Keratinocyte (primary cell): ENCODE results near the gene DMPK. TPM values are rescaled to one million over a fixed set of nuclear protein-coding genes. Genes with fewer than 3 reads are reported as not detected.

Experiments
- DNase-seq: peaks from one replicate; pipeline ENCODE4 v3.0.0-alpha.2; 2011; ENCODE audit warnings: low read depth, missing footprints, low spot score
- FAIRE-seq: peaks from 2 replicates; lab custom pipeline; 2011; peaks lifted over from hg19 to GRCh38; lab: Jason Lieb, UNC
- H2AFZ ChIP-seq: 2 replicates; pipeline ENCODE4 v1.6.0; 2012; ENCODE audit warnings: low read length, control low read depth, inconsistent platforms; ENCODE audit not compliant: control insufficient read depth
- H3K27ac ChIP-seq: 2 replicates; pipeline ENCODE4 v1.5.1; 2011; ENCODE audit warnings: low read length; ENCODE audit not compliant: control insufficient read depth, insufficient read depth
- H3K27me3 ChIP-seq: 3 replicates; pipeline ENCODE4 v1.6.0; 2011; ENCODE audit warnings: low read length; ENCODE audit not compliant: control insufficient read depth, insufficient read depth; ENCODE audit errors: extremely low read depth
- H3K36me3 ChIP-seq, 2 experiments: 2 replicates in 1 of 2; 3 replicates in 1 of 2; pipeline ENCODE4 v1.5.1; 2011; ENCODE audit warnings: low read length in 2 of 2, mild to moderate bottlenecking in 1 of 2; ENCODE audit not compliant: control insufficient read depth in 2 of 2, insufficient read depth in 2 of 2; ENCODE audit errors: extremely low read depth in 1 of 2
- H3K4me1 ChIP-seq: 3 replicates; pipeline ENCODE4 v1.5.1; 2011; ENCODE audit warnings: low read length; ENCODE audit not compliant: control insufficient read depth, insufficient read depth; ENCODE audit errors: extremely low read depth
- H3K4me2 ChIP-seq: 3 replicates; pipeline ENCODE4 v1.6.0; 2011; ENCODE audit warnings: low read depth, low read length; ENCODE audit not compliant: control insufficient read depth, insufficient read depth; ENCODE audit errors: extremely low read depth
- H3K4me3 ChIP-seq, 3 experiments: fragments of 200-600 bp in 1 of 3; sonication (generic) in 1 of 3; 2 replicates in 2 of 3; 3 replicates in 1 of 3; pipeline ENCODE4 v1.5.1; 2011 to 2016; ENCODE audit warnings: low read length in 3 of 3, mild to moderate bottlenecking in 3 of 3, control low read depth in 2 of 3, inconsistent platforms in 1 of 3, low read depth in 1 of 3, mixed read lengths in 1 of 3, mixed run types in 1 of 3, moderate library complexity in 1 of 3; ENCODE audit not compliant: control insufficient read depth in 2 of 3, insufficient read depth in 2 of 3; ENCODE audit errors: extremely low read depth in 1 of 3
- H3K79me2 ChIP-seq: 2 replicates; pipeline ENCODE4 v1.6.0; 2012; ENCODE audit warnings: low read length; ENCODE audit not compliant: control insufficient read depth, insufficient read depth
- H3K9ac ChIP-seq: 3 replicates; pipeline ENCODE4 v1.6.0; 2011; ENCODE audit warnings: low read length; ENCODE audit not compliant: control insufficient read depth, insufficient read depth; ENCODE audit errors: extremely low read depth
- H3K9me1 ChIP-seq: 3 replicates; pipeline ENCODE4 v1.6.0; 2011; ENCODE audit warnings: low read length; ENCODE audit not compliant: control insufficient read depth, insufficient read depth; ENCODE audit errors: extremely low read depth
- H3K9me3 ChIP-seq: 2 replicates; pipeline ENCODE4 v1.5.1; 2012; ENCODE audit warnings: low read depth, low read length; ENCODE audit not compliant: control insufficient read depth
- H4K20me1 ChIP-seq: 3 replicates; pipeline ENCODE4 v1.6.0; 2011; ENCODE audit warnings: low read length; ENCODE audit not compliant: control insufficient read depth, insufficient read depth; ENCODE audit errors: extremely low read depth
- EZH2 ChIP-seq: IDR thresholded peaks from one replicate; pipeline ENCODE4 v1.6.1; 2012; ENCODE audit warnings: inconsistent platforms, mild to moderate bottlenecking, low read length, moderate library complexity
- dilution Hi-C: fragments of 300-500 bp; cut with MboI; formaldehyde crosslinking; loops from one replicate; pipeline ENCODE4 v1.7.0; 2020; ENCODE audit warnings: low sequenced_read_pairs; ENCODE audit not compliant: extremely low pct_ligation_motif_present
- polyA plus RNA-seq, 5 experiments: library from polyadenylated mRNA; depleted of rRNA in 3 of 5; stranded (reverse) in 3 of 5; stranded (forward) in 1 of 5; unstranded in 1 of 5; fragments of >200 nt; gene quantifications; 1 replicate in 1 of 5; 2 replicates in 3 of 5; 3 replicates in 1 of 5; pipeline versions ENCODE4 v1.2.1 to v1.2.3, GENCODE V29; 2011 to 2012; ENCODE audit warnings: missing spikeins in 2 of 5, low read depth in 1 of 5, low replicate concordance in 1 of 5
- TF ChIP-seq, protein P1 (sequence below), 3 experiments: IDR thresholded peaks in 1 of 3; conservative IDR thresholded peaks in 1 of 3; optimal IDR thresholded peaks in 1 of 3; 2 replicates in 2 of 3; 3 replicates in 1 of 3; pipeline versions ENCODE3 to v1.5.1; 2011; ENCODE audit warnings: low read length in 3 of 3, mild to moderate bottlenecking in 3 of 3, moderate library complexity in 2 of 3, control low read depth in 1 of 3, inconsistent platforms in 1 of 3; ENCODE audit not compliant: insufficient read depth in 2 of 3; ENCODE audit errors: extremely low read depth in 1 of 3

The DMPK gene
- polyA plus RNA-seq, 1 donor (not counting 4 experiments of a cell fraction or from before 2014, with no cell fraction given) = 7.0 TPM

DNA sequence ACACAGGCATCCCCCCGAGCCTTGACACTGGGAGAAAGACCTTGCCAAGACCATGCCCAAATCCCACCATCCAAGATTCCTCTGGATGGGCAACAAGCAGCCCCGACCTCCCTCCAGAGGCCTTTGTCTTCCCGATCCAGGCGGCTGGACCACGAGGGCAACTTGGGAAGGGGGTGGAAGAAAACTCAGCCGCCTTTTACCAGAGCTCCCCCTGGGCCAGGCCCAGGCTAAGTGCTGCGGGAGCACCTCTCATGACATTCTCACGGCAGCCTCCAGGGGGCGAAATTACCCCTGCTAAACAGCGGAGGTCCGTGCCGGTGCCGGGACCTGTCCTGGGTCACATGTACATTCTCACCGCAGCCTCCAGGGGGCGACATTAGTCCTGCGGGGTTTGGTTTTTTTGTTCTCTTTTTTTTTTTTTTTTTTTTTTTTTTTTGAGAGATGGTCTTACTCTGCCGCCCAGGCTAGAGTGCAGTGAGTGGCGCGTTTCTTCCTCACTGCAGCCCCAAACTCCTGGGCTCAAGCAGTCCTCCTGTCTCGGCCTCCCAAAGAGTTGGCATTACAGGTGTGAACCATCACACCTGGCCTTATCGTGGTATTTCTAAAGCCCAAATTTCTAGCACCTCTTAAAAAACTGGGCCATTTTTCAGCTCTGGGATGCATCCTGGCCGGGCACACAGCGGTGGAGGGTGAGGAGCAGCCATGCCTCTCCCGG, 34.9 kb upstream of the DMPK start:
- peaks cover 4 to 12% of the 10 kb centered on the region in 2 experiments for H3K36me3 ChIP-seq
- no peak overlapping the region for H3K4me3 ChIP-seq
- peaks cover 2% of the 10 kb centered on the region for H4K20me1 ChIP-seq
- H2AFZ ChIP-seq = no peak overlapping the region
- H3K27me3 ChIP-seq = no peaks in the 10 kb centered on the region
- peak overlapping the region; percentile 7 for H3K9ac ChIP-seq
- no peak for TF ChIP-seq EZH2
- TF ChIP-seq, protein P1, sequence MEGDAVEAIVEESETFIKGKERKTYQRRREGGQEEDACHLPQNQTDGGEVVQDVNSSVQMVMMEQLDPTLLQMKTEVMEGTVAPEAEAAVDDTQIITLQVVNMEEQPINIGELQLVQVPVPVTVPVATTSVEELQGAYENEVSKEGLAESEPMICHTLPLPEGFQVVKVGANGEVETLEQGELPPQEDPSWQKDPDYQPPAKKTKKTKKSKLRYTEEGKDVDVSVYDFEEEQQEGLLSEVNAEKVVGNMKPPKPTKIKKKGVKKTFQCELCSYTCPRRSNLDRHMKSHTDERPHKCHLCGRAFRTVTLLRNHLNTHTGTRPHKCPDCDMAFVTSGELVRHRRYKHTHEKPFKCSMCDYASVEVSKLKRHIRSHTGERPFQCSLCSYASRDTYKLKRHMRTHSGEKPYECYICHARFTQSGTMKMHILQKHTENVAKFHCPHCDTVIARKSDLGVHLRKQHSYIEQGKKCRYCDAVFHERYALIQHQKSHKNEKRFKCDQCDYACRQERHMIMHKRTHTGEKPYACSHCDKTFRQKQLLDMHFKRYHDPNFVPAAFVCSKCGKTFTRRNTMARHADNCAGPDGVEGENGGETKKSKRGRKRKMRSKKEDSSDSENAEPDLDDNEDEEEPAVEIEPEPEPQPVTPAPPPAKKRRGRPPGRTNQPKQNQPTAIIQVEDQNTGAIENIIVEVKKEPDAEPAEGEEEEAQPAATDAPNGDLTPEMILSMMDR (optimal IDR thresholded peaks at IDR 0.05 in 1 of 3, IDR thresholded peaks at IDR 0.05 in 1 of 3, conservative IDR thresholded peaks at IDR 0.05 in 1 of 3; ENCODE audit: extremely low read depth in 1 of 3, insufficient read depth in 2 of 3, low read length in 3 of 3) = peak; percentile 97 to 100 (median 98)
- peaks cover 22% of the 10 kb centered on the region for H3K4me1 ChIP-seq
- DNase-seq (peak; percentile 75), FAIRE-seq (peak; percentile 69)
- no peaks in the 10 kb centered on the region for H3K9me1 ChIP-seq
- H3K9me3 ChIP-seq = no peaks in the 10 kb centered on the region
- dilution Hi-C loops = no loop called here
- H3K79me2 ChIP-seq = no peaks in the 10 kb centered on the region
- H3K27ac ChIP-seq = no peak overlapping the region
- H3K4me2 ChIP-seq = no peak overlapping the region

DNA sequence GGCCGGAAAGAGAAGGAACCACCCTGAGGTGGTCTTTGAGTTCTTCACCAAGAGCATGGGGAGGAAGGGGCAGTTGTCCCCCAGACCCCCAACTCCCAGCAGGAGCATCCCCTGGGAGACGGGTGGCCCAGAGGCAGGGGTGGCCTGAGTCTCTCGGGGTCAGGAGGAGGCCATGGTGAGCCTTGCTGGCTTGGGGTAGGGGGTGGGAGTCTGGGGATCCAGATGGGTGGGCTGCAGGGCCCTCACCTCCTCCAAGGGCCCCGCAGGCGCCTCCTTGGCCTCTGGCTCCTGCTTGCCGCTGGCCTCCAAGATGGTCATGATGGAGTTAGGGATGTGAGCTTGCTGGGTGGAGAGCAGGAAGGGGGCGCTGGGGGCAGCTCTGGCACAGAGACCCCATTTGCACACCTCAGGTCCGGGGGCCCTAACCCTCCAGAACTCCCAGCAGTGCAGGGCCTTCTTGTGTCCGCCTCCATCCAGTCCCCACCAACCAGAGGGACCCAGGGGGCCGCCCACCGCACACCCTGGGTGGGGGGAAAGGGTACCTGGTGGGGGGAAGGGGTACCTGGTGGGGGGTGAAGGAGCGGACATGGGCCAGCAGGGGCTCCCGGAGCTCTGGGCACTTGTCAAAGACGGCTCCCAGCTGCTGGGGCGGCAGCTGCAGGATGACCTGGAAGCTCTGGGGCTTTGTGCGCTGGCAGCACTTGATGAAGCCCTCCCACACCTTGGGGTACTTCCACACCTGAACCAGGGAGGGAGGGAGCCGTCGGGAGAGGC, 34.1 kb upstream of the DMPK start:
- Histone ChIP-seq H3K27me3 (no peaks in the 10 kb centered on the region), H3K4me2 (no peak overlapping the region), H3K4me3 (no peak overlapping the region), H3K9me3 (no peaks in the 10 kb centered on the region), H3K9ac (no peak overlapping the region), H3K9me1 (no peaks in the 10 kb centered on the region), H3K27ac (no peak overlapping the region), H2AFZ (no peak overlapping the region), H3K79me2 (no peaks in the 10 kb centered on the region), H3K4me1 (peaks cover 23% of the 10 kb centered on the region), H4K20me1 (peaks cover 2% of the 10 kb centered on the region), H3K36me3 (peaks cover 4 to 10% of the 10 kb centered on the region in 2 experiments)
- dilution Hi-C loops = no loop called here
- DNase-seq = no peak
- no peak for FAIRE-seq
- TF ChIP-seq EZH2 = no peak
- TF ChIP-seq, protein P1 (optimal IDR thresholded peaks at IDR 0.05 in 1 of 3, IDR thresholded peaks at IDR 0.05 in 1 of 3, conservative IDR thresholded peaks at IDR 0.05 in 1 of 3; ENCODE audit: extremely low read depth in 1 of 3, insufficient read depth in 2 of 3, low read length in 3 of 3) = no peak
